Adrenal gland (tissue), 12 donors: Measurements from ENCODE around the gene HSDL1. TPM values are rescaled to one million over a fixed set of nuclear protein-coding genes. Genes with fewer than 3 reads are reported as not detected.

ENCODE experiments used
- DNase-seq, 7 donors: peaks; one replicate each; pipeline ENCODE4 v3.0.0-alpha.2; 2019 to 2020
- H3K27ac ChIP-seq, 5 donors: fragments of 200-600 bp; sonication (generic) in 4 of 5; 1 replicate in 3 of 5; 2 replicates in 2 of 5; pipeline versions ENCODE4 v1.5.1 to v1.8.0; 2016 to 2020; ENCODE audit warnings: mild to moderate bottlenecking in 1 of 5
- H3K27me3 ChIP-seq: fragments of 200-600 bp; 2 replicates; pipeline ENCODE4 v1.8.0; 2021
- H3K36me3 ChIP-seq, 2 donors: fragments of 200-600 bp; replicated peaks in 1 of 2; 1 replicate in 1 of 2; 2 replicates in 1 of 2; pipeline versions ENCODE4 v1.5.1 to v1.8.0; 2018 to 2022
- H3K4me1 ChIP-seq, 2 donors: fragments of 200-600 bp; replicated peaks in 1 of 2; 1 replicate in 1 of 2; 2 replicates in 1 of 2; pipeline versions ENCODE4 v1.5.1 to v1.8.0; 2018 to 2021
- H3K4me3 ChIP-seq, 4 donors: fragments of 200-600 bp; sonication (generic) in 3 of 4; one replicate each; pipeline ENCODE4 v1.5.1; 2016 to 2018
- H3K9me3 ChIP-seq, 3 donors: fragments of 200-600 bp; sonication (generic) in 1 of 3; replicated peaks in 1 of 3; 1 replicate in 2 of 3; 2 replicates in 1 of 3; pipeline versions ENCODE4 v1.5.1 to v1.8.0; 2016 to 2021
- CTCF ChIP-seq, 6 experiments: fragments of 450-650 bp in 4 of 6; fragments of 200-600 bp in 2 of 6; sonication (generic) in 1 of 6; IDR thresholded peaks; 1 replicate in 5 of 6; 2 replicates in 1 of 6; pipeline versions ENCODE4 v1.5.1 to v1.8.0; 2016 to 2021; ENCODE audit warnings: antibody characterized with exemption in 6 of 6, mild to moderate bottlenecking in 2 of 6, moderate library complexity in 1 of 6
- POLR2A ChIP-seq, 2 donors: fragments of 450-650 bp; IDR thresholded peaks; one replicate each; pipeline ENCODE4 v1.6.1; 2017; ENCODE audit warnings: antibody characterized with exemption in 2 of 2, mild to moderate bottlenecking in 2 of 2, moderate library complexity in 1 of 2
- WGBS, 4 donors: extraction: QIAGEN DNeasy Blood & Tissue Kit in 2 of 4; methylation state at CpG; one replicate each; pipeline versions ENCODE4 v1.1.5 to v1.1.7; 2013 to 2017; 5-methylcytosine and 5-hydroxymethylcytosine counted together
- intact Hi-C, 2 donors: fragments of 100-400 bp; cut with DNase I; formaldehyde crosslinking; loops; one replicate each; pipeline versions ENCODE4 v1.14.1 to v1.15.0; 2022 to 2023
- polyA plus RNA-seq, 3 donors: library from polyadenylated mRNA; stranded (reverse); fragments of 200-250 nt in 2 of 3; fragments of 350-450 nt in 1 of 3; fragmentation: Illumina TruSeq in 1 of 3; extraction: RNeasy Lipid Tissue Mini Kit (QIAGEN cat#74804) in 1 of 3; gene quantifications; one replicate each; pipeline ENCODE4 v1.2.3, GENCODE V29; 2013 to 2014
- total RNA-seq, 9 donors: library from RNA; depleted of rRNA in 4 of 9; stranded (reverse); fragments of >200 nt in 4 of 9; fragments of 120-200 nt in 1 of 9; fragmentation: NEBNext Ultra II Directional in 1 of 9; extraction: Animal tissue kit (Norgen Biotek cat#: 25700) in 1 of 9; gene quantifications; one replicate each; pipeline versions ENCODE4 v1.1.0 to v1.2.4, GENCODE V29; 2013 to 2023
- donor health status: healthy with polysubstance abuse.
- donor health status: Bipolar disorder and iron deficiency.
- donor health status: DM: yes; HTN: yes; CAD: no.
- donor health status: DM: no; HTN: no; CAD: no.
- donor health status: DM: no; HTN: no; CAD: no.
- donor health status: DM: yes; HTN: yes; CAD: no.

Gene HSDL1
- total and polyA plus RNA-seq, 12 donors, result 18.8 to 122 (median 31.5) TPM

GRCh38 chr16:84141143-84141670 is 3.8 kb downstream of the HSDL1 start:
- H3K27me3 ChIP-seq, result no peaks in the 10 kb centered on the region
- no peak for TF ChIP-seq CTCF (IDR thresholded peaks at IDR 0.05)
- TF ChIP-seq POLR2A (IDR thresholded peaks at IDR 0.05), result no peak
- H3K36me3 ChIP-seq, result no peaks in the 10 kb centered on the region
- no peak for DNase-seq
- H3K27ac ChIP-seq, result no peak overlapping the region
- peaks cover 17 to 20% of the 10 kb centered on the region in 2 donors for H3K4me1 ChIP-seq
- H3K4me3 ChIP-seq, result no peak overlapping the region
- H3K9me3 ChIP-seq, result no peaks in the 10 kb centered on the region
- 78 to 87% (median 81%) methylated on average over 13 of the region's 13 CpGs for WGBS, 4 donors
- intact Hi-C loops, result no loop called here

- 72 to 83% (median 75%) methylated on average over 6 of the region's 6 CpGs for WGBS, 4 donors
- intact Hi-C loops, result no loop called here
These were observed 5.2 kb downstream of the HSDL1 start for GRCh38 chr16:84139628-84140258.

GRCh38 chr16:84138824-84139627 is 6.0 kb downstream of the HSDL1 start:
- H3K4me1 ChIP-seq, result peaks cover 10 to 18% of the 10 kb centered on the region in 2 donors
- H3K27ac ChIP-seq, result peak overlapping the region in 4 of 5 donors; percentile 40 to 86 (median 71)
- 39 to 52% (median 42%) methylated on average over 14 of the region's 14 CpGs for WGBS, 4 donors
- TF ChIP-seq CTCF (IDR thresholded peaks at IDR 0.05), result no peak
- no peak for TF ChIP-seq POLR2A (IDR thresholded peaks at IDR 0.05)
- intact Hi-C loops, result no loop called here
- H3K4me3 ChIP-seq, result peak overlapping the region in 1 of 4 donors; percentile 38
- no peaks in the 10 kb centered on the region for H3K27me3 ChIP-seq
- peak in 6 of 7 donors; percentile 47 to 72 (median 54) for DNase-seq
- H3K36me3 ChIP-seq, result no peaks in the 10 kb centered on the region
- H3K9me3 ChIP-seq, result no peaks in the 10 kb centered on the region

More at GRCh38 chr16:84139628-84140258, 5.2 kb downstream of the HSDL1 start:
- H3K27me3 ChIP-seq, result no peaks in the 10 kb centered on the region
- H3K36me3 ChIP-seq, result no peaks in the 10 kb centered on the region
- peak overlapping the region in 2 of 5 donors; percentile 71 to 86 for H3K27ac ChIP-seq
- H3K4me3 ChIP-seq, result no peak overlapping the region
- peaks cover 12 to 18% of the 10 kb centered on the region in 2 donors for H3K4me1 ChIP-seq
- DNase-seq, result no peak
- no peak for TF ChIP-seq POLR2A (IDR thresholded peaks at IDR 0.05)
- no peak for TF ChIP-seq CTCF (IDR thresholded peaks at IDR 0.05)
- no peaks in the 10 kb centered on the region for H3K9me3 ChIP-seq

- no peaks in the 10 kb centered on the region for H3K36me3 ChIP-seq
- H3K4me3 ChIP-seq, result peak overlapping the region in 1 of 4 donors; percentile 38
- WGBS, 4 donors, result 45 to 67% (median 60%) methylated on average over 2 of the region's 2 CpGs
These were observed 6.5 kb downstream of the HSDL1 start for GRCh38 chr16:84138500-84138823.

More at GRCh38 chr16:84138500-84138823, 6.5 kb downstream of the HSDL1 start:
- peaks cover 4 to 18% of the 10 kb centered on the region in 2 donors for H3K4me1 ChIP-seq
- no peaks in the 10 kb centered on the region for H3K27me3 ChIP-seq
- TF ChIP-seq CTCF (IDR thresholded peaks at IDR 0.05) (no peak), POLR2A (IDR thresholded peaks at IDR 0.05) (no peak)
- H3K9me3 ChIP-seq, result no peaks in the 10 kb centered on the region
- H3K27ac ChIP-seq, result peak overlapping the region in 4 of 5 donors; percentile 40 to 86 (median 71)
- DNase-seq, result no peak
- intact Hi-C loops, result no loop called here
